Anterior cingulate cortex (tissue), 58 donors: ENCODE data around the gene TRAK1.

Source experiments
- DNase-seq, 58 donors: peaks; one replicate each; lab custom pipeline; 2025; lab: John Stamatoyannopoulos, UW

Gene TRAK1

DNA sequence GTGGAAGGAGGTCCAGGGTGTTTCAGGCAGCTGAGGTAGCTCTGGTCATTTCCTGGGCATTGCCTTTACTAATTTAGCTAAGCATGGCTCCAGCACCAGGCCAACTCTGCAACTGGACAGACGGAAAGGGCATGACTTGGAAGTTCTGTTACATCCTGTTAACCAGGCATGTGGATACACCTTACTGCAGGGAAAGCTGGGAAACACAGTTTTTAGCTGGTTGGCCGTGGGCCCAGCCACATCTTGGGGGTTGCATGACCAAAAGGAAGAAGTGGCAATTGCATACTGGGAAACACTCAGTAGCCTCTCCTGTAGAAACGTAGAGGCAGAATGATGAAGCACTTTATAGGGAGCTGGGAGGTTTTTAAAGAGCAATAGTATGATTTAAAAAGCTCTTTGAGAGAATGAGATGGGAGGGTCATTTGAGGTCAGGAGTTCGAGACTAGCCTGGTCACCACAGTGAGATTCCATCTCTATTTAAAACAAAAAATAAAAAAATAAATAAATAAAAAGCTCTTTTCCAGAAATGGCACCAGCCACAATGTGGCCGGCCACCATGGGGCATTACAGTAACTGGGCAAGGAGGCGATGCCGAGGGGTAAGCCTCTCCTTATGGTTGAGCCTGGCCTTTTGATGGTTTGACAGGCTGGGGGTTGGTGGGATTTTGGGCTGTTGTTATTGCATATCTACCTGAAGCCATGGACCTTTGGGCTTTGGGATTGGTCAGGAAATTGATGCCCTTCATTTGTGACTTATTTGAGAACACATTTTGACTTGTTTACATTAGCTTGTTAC, 28.6 kb downstream of the TRAK1 start:
- no peak for DNase-seq

DNA sequence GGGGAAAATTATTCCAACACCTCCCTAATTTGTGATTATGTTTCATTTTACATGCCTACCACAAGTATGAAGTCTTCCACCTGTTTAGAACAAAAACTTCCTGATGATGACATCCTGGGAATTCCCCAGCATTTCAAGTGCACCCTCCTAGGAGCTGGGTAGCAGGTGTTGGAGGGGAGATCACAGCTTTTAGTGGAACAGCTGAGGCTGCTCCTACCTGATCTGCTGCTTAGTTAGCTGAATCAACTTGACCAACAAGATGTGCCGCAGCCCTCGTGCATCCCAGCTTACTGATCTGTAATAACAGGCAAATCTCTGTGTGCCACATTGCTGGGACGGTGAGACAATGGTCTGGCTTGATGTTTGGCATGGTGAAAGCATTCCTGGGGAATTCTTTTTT, 29.7 kb downstream of the TRAK1 start:
- DNase-seq, result no peak

DNA sequence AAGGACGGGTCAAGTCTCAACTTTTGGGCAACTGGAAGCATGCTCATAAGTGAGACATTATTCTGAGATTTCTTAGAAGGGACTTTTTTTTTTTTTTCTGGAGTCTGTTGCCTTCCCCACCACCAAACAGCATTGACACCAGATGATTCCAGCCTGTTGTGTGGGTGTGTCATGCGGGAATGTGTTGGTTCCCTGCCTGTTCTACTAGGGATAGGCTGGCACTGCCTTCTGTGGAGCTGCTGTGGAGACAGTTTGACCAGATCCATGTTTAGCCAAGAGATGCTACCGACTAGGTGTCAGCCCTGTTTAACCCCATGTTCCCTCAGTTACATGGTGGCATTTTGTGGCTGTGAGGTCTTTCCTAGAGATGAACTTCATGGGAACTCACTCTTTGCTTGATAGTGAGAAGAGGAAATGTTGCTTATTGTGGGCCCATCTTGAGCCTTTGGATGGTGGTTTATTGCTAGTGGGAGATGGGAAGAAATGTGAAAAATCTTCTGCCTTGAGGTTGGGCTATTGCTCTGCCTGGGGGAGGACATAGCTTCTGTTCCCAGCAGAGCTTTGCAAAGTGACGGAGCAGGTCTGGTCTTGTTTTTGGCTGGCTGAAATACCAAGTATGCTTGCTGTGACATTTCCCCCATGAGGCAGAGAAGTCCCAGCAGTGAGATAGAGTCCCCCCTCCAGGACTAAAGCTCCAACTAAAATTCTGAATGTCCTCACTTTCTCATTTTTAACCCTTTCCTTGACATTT, 31.3 kb downstream of the TRAK1 start:
- peak in 22 of 58 donors; percentile 3 to 74 (median 34) for DNase-seq

DNA sequence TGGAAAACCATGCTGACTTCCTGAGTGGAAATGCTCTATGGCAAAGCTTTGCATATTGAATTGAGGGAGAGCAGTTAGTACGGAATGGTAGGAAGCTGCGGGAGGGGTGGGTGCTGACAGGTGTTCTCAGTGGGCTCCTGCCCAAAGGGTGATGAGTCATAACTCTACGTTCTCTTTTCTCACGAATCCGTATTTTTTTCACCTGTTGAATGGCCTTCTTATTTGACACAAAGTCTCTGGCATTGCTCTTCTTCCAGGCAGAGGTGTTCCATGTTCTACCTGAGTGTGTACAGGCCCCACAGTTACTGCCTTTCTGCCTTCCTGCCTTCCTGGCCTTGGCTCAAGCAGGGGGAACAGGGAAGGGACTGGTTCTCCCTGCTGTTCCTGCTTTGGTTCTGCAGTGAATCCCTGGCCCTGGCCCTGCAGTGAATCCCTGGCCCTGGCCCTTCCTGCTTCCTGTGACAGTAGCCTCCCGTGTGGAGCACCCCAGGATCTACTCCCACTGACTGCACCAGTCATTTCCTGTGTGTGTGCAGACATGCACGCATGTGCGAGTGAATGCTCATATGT, 31.9 kb downstream of the TRAK1 start:
- no peak for DNase-seq

DNA sequence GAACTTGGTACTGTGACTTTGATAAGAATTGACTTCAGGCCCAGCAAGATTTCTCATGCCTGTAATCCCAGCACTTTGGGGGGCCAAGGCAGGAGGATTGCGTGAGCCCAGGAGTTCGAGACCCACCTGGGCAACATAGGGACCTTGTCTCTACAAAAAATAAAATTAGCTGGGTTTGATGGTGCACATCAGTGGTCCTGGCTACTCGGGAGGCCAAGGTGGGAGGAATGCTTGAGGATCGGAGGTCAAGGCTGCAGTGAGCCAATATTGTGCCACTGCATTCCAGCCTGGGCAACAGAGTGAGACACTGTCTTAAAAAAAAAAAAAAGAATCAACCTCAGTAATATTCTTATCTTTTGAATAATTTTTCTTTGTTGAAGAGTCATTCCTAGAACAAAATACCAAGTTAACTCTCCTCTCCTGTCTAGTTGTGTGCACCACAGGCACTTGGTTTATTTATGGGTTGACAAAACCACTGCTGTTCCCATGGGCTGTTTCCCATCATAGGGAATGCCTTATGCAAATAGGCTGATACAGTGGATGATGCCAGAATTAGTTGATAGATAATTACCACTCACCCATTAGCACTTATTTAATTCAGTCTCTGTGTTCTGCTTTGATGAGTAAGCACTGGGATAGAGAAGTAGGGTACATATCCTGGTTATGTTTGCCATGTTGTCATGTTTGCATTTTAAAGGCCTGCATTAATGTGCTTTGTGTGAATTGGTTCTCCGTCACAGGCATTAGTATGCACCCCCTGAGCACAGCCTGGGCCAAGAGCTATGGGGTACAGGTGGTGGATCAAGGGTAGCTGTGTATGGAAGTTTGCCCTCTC, 32.9 kb downstream of the TRAK1 start:
- DNase-seq, result no peak

DNA sequence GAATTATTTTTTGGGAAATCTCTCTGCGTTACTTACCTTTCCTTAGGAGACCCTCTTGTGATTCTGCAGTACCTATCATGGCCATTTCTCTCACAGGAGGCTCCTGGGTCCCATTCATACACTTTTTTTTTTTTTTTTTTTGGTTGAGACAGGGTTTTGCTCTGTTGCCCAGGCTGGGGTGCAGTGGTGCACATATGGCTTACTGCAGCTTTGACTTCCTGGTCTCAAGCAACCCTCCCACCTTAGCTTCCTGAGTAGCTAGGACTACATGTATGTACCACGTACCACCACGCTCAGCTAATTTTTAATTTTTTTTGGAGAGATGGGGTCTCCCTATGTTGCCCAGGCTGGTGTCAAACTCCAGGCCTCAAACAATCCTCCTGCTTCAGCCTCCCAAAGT, 36.1 kb downstream of the TRAK1 start:
- no peak for DNase-seq

DNA sequence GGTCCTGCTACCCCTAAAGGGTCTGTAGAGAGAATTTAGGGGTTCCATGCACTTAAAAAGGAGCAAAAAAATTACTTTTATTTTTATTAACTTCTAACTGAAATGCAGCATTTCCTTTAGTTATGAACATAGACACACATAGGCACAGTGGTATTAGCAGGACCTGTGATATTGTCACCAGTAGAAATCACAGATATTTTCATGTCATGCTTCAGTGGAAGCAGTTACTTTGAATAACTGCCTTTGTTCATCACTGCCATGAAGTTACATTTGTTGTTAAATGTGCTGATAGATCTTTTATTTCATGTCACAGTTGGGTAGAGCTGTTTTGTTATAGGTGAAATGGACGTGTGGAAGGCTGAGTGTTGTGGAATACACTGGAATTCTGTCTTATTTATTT, 37.4 kb downstream of the TRAK1 start:
- no peak for DNase-seq

DNA sequence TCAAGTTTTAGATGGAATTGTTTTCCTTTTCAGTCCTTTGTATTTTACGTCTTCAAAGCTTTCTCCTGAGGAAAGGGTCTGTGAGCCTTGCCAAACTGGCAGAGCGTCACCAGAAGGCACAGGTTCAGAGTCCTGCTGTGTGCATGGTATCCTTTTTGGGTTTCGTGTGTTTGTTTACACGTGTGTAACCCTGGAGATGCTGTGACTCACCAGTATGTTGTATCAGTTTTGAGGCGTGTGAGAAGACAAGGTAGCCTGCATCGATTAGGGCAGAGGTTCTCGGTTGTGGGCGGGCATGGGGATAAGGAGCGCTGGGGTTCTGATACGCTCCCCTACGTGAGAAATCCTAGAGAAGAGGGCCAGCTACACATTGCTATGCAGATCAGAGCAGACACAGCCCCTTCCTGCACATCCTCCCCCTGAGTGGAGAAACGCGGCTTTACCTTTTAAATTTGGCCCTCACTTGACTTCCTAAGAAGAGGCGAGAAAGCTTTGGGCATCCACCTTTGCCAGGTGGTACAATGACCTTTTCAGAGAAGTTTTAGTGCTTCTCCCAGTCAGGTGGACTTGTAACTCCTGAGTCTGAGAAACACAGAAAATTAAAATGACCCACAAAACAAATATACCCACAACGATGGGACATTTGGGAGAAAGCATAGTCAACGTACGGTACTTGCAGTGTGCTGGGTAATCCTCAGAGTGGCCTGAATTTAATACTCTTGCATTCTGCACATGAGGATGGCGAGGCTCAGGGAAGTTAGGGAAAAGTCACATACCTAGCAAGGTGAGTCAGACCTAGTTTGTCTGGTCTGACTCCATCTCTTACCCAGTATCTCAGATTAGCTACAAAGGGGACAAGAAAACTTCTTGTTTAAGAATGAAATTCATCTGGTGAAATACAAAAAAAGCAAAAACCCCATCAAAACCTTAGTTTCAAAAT, 38.1 kb downstream of the TRAK1 start:
- DNase-seq, result no peak

DNA sequence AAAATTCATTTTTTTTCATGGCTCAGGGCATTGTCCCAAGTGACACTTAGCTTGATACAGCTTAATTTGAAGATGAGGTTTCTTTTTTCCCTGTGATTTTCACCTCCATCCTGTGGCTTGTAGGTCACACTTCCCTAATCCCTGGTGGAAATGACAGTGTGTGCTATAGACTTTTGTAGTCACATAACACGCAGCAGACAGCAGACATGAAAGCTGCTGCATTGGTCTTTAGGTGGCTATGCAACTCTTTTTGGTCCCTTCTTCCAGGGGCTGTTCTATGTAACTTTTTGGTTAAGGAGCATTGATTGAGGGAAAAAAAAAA, 38.8 kb downstream of the TRAK1 start:
- DNase-seq, result no peak

DNA sequence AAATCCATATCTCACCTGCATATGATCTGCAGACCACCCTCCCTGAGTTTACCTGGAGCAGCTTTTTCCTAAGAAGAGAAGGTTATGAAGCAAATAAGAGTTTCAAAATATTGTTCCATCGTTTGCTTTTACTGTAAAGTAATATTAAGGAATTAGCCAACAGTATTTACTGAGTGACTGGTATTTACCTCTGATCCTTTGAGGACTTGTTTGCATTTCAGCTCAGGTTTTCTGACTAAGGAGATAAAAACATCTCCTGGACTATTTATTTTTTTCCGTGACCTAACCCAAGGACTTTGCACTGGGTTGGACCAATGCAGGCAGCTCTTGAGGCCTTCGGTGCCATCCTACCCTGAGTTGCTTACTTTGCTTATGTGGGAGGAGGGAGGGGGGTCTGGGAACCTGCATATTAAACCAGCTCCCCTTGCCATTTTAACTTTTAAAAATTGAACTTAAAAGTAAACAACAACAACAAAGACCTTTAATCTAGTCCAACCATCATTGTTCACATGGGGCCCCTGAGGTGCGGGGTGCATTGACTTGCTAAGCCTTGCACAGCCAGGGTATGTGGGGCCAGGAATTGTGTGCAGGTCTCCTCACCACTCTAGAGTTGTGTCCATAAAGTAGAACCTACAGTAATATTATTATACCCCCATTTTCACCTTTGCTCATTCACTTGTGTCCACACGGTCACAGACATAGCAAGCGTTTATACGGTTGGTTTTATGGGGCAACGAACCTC, 39.3 kb downstream of the TRAK1 start:
- DNase-seq, result no peak

DNA sequence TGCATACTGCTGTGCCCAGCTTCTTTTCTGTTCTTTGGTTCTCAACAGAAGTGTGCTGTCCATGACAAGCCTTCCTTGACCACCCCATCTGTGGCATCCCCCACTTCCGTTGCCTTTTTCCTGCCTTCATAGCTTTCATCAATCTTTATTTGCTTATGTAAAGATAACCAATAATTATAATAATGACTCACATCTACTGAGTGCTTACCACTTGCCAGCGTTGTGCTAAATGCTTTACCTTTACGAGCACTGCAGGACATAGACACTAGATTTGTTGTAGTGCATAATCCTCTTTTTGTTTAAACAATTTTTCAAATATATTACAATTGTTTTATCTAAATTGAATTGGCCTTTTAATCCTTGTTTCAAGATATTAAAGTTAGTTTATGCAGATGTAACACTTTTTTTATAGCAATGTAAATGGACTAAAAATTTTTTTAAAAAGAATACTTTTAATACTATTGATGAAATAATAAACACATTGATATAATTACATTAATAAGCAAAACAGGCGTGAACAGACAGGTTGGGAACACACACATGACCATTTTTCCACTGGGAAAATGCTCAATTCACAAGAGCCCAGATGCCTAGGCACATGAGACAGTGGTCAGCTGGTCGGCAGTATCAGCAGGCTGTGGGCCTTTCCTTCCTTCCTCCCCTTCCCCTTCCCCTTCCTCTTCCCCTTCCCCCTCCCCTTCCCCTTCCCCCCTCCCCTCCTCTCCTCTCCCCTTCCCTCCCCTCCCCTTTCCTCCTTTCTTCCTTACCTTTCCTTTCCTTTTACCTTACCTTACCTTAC, 42.5 kb downstream of the TRAK1 start:
- no peak for DNase-seq

DNA sequence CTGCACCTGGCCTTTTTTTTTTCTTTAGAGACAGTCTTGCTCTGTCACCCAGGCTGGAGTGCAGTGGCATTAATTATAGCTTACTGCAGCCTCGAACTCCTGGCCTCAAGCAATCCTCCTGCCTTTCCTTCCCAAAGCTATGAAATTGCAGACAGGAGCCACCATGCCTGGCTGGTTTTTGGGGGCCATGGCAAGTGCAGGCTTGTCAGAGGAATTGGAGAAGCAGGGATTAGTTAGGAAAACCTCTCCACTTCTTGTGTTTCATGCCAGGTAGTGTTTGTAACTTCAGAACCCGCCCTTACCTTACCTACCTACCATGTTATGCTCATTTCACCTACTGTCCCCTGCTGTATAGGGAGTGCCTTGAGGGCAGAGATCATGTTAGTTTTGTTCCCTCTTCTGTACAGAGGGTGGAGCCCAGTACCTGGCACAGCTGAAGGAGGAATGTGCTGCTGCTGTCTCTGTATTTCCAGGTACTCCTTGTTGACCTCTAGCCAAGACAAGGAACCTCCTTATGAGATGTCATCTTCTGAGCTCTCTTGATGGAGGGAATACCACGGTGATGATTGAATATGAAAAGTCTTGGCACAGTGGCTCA, 43.8 kb downstream of the TRAK1 start:
- DNase-seq, result no peak

DNA sequence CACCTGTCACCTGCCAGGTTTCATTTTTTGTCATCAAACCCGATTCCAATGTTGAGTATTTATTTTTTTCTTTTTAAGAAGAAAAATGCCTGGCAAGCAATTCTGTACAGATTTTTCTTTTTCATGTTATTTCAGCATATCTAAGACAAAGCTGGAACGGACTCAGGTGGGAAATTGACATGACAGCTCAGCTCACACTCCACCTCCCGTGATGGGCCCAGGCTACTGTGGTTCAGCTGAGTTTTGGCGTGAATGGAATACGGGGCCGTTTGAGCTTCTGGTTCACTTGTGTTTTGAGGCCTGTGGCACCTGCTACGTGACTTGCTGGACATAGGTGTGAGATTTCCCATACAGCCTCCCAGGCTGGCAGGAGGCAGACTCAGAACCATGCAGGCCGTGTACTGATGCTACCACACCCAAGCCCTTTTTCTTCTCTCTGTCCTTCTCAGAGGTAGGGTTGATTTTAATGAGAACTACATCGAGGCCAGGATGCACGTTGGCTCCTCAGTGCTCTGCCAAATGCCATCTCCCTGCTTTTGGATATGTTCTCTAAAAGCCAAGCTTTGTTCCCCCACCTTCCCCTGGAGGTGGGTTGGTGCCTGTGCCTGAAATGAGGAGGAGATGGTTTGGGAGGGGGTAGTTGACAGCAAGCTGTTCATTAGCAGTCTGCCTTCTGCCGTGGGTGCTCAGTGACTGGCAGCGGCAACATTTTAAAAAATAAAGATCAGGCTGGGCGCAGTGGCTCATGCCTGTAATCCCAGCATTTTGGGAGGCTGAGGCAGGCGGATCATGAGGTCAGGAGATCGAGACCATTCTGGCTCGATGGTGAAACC, 48.7 kb downstream of the TRAK1 start:
- DNase-seq, result peak in 12 of 58 donors; percentile 12 to 48 (median 24)

DNA sequence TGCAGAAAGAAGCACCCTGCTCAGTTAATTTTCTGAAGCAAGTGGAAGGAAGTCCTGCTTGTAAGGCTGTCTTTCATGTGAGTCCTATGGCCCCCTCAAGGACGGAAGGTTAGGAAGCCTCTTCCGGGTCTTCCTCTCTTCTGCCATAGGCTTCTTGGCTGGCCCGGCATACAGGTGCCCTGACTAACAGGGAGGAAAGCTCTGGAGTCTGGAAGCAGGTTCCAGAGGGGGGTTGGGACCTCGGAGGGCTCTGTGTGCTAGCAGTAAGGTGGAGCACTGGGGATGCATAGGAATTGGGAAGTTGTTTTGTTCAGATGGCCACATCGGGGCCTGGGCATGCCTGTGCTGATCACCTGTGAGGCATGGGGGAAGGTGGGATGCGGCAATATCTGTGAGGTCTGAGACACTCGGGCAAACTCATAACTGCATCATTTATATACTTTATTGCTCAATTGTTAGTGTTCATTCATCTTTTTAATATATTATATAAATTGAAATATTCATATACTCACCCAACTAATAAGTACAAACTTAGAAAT, 49.6 kb downstream of the TRAK1 start:
- DNase-seq, result no peak

DNA sequence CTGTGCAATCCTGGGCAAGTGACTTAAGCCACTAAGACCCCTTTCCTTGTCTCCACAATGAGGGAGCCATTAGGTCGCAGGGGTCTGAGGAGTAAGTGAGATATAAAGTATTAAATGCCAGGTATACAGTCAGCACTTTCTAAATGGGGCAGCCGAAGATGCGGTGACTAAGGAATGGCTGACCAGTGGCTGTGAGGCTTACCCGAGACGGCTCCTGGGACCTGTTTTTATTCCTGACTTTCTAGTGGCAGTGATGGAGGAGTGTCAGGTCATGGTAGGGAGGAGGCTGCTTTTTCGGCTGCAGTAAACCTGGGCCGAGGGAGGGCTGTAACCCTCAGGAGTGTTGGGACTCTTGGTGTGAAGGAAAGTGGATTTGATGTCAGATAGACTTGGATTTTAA, 52.3 kb downstream of the TRAK1 start:
- DNase-seq, result no peak

DNA sequence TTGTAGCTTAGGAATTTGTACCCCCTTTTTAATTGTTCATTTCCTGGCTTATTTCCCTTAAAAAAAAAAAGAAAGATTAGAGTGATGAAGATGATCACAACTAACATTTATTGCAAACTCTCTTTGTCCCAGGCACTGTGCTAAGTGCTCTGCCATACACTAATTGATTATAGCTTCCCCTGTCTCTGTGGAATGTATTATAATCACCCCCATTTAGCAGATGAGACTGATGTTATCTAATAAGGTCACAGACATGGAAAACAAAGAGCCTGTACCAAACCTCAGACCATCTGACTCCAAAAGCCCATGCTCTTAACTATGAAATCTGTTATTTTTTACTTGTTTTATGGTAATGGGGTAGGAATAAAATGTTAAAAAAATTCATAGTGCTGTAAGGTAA, 53.1 kb downstream of the TRAK1 start:
- no peak for DNase-seq
